ENCODE data around the gene DNASE2B.
"Not testable (repeated sequence)": the region's sequence is repeated elsewhere in the genome, so short reads cannot be mapped to it uniquely, and the experiment has no call there.

DNASE2B gene

DNA sequence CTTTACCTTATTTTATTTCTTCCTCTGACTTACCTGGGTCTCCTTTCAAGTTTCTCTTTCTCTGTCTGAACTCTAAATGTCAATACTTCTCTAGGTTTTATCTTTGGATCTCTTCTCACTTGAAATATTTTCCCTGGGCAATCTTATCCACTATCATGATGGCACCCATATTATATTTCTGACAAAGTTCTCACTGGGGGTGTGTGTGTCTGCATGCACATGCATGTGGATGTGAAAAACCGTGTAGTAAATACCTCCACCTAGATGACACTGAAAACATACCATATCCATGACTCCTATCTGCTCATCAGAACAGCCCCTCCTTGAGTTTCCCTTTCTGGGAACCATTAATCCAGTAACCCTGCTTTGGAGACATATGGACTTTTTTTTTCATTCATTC lies 30.9 kb downstream of the DNASE2B start:
- no peaks in the 10 kb centered on the region for H3K27me3 ChIP-seq (ENCODE audit: control insufficient read depth in 2 of 2, insufficient read depth in 2 of 2, low read length in 2 of 2)
- H3K4me3 ChIP-seq (ENCODE audit: low read length in 2 of 2): no peak overlapping the region
- H3K4me1 ChIP-seq (ENCODE audit: control insufficient read depth in 2 of 2, insufficient read depth in 2 of 2, low read length in 2 of 2): peaks cover 3 to 5% of the 10 kb centered on the region in 2 donors
- no peak overlapping the region for H3K9ac ChIP-seq (ENCODE audit: low read depth in 1 of 2, low read length in 2 of 2)
- no peak overlapping the region for H3K27ac ChIP-seq (ENCODE audit: low read depth in 2 of 2, low read length in 2 of 2)
- H3K9me3 ChIP-seq (ENCODE audit: control insufficient read depth in 2 of 2, low read length in 2 of 2): peaks cover 3 to 6% of the 10 kb centered on the region in 2 donors
- no peaks in the 10 kb centered on the region for H3K36me3 ChIP-seq (ENCODE audit: control insufficient read depth in 2 of 2, insufficient read depth in 2 of 2, low read length in 2 of 2)

GRCh38 chr1:84430546-84430945 lies 32.3 kb downstream of the DNASE2B start:
- Histone ChIP-seq H3K4me3 (ENCODE audit: low read length in 2 of 2) (no peak overlapping the region), H3K9ac (ENCODE audit: low read depth in 1 of 2, low read length in 2 of 2) (no peak overlapping the region), H3K27ac (ENCODE audit: low read depth in 2 of 2, low read length in 2 of 2) (no peak overlapping the region), H3K4me1 (ENCODE audit: control insufficient read depth in 2 of 2, insufficient read depth in 2 of 2, low read length in 2 of 2) (peaks cover 3 to 5% of the 10 kb centered on the region in 2 donors), H3K9me3 (ENCODE audit: control insufficient read depth in 2 of 2, low read length in 2 of 2) (peaks cover 3 to 6% of the 10 kb centered on the region in 2 donors), H3K36me3 (ENCODE audit: control insufficient read depth in 2 of 2, insufficient read depth in 2 of 2, low read length in 2 of 2) (no peaks in the 10 kb centered on the region), H3K27me3 (ENCODE audit: control insufficient read depth in 2 of 2, insufficient read depth in 2 of 2, low read length in 2 of 2) (no peaks in the 10 kb centered on the region)

DNA sequence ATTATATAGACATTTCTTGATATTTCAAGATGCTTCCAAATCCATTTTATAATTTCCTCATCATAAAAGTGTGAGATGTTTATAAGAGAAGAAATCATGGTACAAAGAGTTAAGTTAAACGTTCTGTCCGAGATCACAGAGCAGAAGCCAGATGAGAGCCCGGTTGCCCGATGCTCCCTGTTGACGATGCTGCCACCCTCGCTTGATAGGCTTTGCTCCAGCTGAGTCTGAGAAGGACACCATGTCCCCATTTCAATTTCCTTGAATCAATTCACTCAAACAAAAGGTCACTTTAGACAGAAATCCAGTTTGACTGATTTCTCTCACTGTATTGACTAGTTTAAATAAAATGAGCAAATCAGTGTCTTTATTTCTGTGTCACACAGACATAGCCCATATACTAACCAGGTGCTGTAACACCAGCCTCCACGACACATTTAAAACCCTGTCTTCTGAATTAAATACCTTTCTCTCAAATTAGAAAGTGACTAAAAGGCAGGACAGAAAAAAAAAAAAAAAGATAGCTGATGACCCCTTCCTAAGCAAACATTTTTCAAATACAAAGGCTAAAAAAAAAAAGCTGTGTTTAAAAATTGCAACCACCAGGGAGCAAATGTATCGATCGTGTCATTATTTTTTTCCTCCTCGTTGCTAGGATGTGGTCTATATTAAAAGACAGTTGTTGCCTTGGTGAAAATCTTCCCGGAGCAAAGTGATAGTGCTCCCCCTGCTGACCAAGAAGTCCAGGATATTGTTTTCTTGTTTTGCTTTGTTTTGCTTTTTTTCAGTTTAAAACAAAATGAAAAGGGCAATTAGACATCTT lies 35.2 kb downstream of the DNASE2B start:
- H3K9ac ChIP-seq (ENCODE audit: low read depth in 1 of 2, low read length in 2 of 2): peak overlapping the region; percentile 4 to 69

DNA sequence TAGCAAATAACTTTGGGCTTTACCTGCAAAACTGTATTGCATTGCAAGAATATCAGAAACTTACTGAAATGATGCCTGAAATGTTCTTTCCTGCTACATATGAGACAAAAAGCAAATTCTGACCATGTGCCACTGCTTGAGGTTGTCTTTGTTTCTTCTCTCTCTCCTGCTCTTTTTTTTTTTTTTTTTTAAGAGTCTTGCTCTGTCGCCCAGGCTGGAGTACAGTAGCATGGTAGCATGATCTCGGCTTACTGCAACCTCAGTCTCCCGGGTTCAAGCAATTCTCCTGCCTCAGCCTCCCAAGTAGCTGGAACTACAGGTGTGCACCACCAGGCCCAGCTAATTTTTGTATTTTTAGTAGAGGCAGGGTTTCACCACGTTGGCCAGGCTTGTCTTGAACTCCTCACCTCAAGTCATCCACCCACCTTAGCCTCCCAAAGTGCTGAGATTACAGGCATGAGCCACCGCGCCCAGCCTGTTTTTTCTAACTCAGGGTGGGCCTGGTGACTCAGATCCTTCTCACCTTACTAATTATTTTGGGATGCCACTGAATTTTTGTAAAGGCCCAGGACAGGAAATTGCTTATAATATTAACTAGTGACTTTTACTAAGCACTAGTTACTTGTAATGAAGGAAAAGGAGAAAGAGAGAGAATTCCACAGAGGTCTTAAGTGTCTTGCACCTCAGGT lies 35.9 kb downstream of the DNASE2B start:
- Histone ChIP-seq H3K4me3 (ENCODE audit: low read length in 2 of 2) (no peak overlapping the region), H3K9ac (ENCODE audit: low read depth in 1 of 2, low read length in 2 of 2) (peak overlapping the region in 1 of 2 donors; percentile 4), H3K27ac (ENCODE audit: low read depth in 2 of 2, low read length in 2 of 2) (no peak overlapping the region)

More for the DNA sequence above, 35.2 kb downstream of the DNASE2B start:
- peaks cover 3 to 6% of the 10 kb centered on the region in 2 donors for H3K9me3 ChIP-seq (ENCODE audit: control insufficient read depth in 2 of 2, low read length in 2 of 2)
- peaks cover 3 to 5% of the 10 kb centered on the region in 2 donors for H3K4me1 ChIP-seq (ENCODE audit: control insufficient read depth in 2 of 2, insufficient read depth in 2 of 2, low read length in 2 of 2)
- peak overlapping the region; percentile 64 to 72 for H3K4me3 ChIP-seq (ENCODE audit: low read length in 2 of 2)
- H3K27me3 ChIP-seq (ENCODE audit: control insufficient read depth in 2 of 2, insufficient read depth in 2 of 2, low read length in 2 of 2): no peaks in the 10 kb centered on the region
- H3K36me3 ChIP-seq (ENCODE audit: control insufficient read depth in 2 of 2, insufficient read depth in 2 of 2, low read length in 2 of 2): no peaks in the 10 kb centered on the region
- H3K27ac ChIP-seq (ENCODE audit: low read depth in 2 of 2, low read length in 2 of 2): peak overlapping the region; percentile 67 to 83

DNA sequence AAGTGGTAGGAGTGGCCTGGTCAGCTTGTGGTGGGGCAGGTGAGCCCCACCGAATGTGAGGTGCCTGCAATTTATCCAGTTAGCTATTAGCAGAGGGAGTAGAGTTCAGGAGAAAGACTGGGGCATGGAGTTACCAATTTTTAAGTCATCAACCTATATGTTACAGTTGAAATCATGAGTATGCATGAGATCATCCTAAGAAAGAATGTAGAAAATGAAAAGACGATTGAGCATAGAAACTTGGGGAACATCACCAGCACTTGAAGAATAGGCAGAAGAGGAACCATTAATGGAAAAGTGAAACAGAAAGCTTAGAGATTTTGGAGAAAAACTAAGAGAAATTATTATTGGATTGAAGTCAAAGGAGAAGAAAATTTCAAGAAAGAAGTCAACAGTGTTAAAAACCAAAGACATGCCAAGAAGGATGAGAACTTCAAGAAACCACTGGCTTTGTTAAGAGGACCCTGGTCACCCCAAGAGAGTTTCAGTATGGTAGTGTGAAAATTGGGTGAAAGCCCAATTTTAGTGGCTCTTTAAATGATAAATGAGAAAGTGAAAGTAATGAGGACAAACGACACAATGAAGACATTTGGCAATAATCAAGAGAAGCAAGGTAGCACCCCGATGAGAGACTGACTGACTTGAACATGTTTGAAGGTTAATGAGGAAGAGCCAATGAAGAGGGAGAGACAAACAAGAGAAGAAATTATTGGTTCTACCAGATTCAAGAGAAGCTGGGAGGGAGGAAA lies 36.7 kb downstream of the DNASE2B start:
- Histone ChIP-seq H3K27me3 (ENCODE audit: control insufficient read depth in 2 of 2, insufficient read depth in 2 of 2, low read length in 2 of 2) (no peaks in the 10 kb centered on the region), H3K9ac (ENCODE audit: low read depth in 1 of 2, low read length in 2 of 2) (no peak overlapping the region), H3K9me3 (ENCODE audit: control insufficient read depth in 2 of 2, low read length in 2 of 2) (peaks cover 3 to 4% of the 10 kb centered on the region in 2 donors), H3K4me3 (ENCODE audit: low read length in 2 of 2) (no peak overlapping the region), H3K27ac (ENCODE audit: low read depth in 2 of 2, low read length in 2 of 2) (peak overlapping the region in 1 of 2 donors; percentile 10), H3K4me1 (ENCODE audit: control insufficient read depth in 2 of 2, insufficient read depth in 2 of 2, low read length in 2 of 2) (peaks cover 3 to 5% of the 10 kb centered on the region in 2 donors), H3K36me3 (ENCODE audit: control insufficient read depth in 2 of 2, insufficient read depth in 2 of 2, low read length in 2 of 2) (no peaks in the 10 kb centered on the region)

More for the DNA sequence above, 35.9 kb downstream of the DNASE2B start:
- H3K27me3 ChIP-seq (ENCODE audit: control insufficient read depth in 2 of 2, insufficient read depth in 2 of 2, low read length in 2 of 2): no peaks in the 10 kb centered on the region
- H3K4me1 ChIP-seq (ENCODE audit: control insufficient read depth in 2 of 2, insufficient read depth in 2 of 2, low read length in 2 of 2): peaks cover 3 to 5% of the 10 kb centered on the region in 2 donors
- no peaks in the 10 kb centered on the region for H3K36me3 ChIP-seq (ENCODE audit: control insufficient read depth in 2 of 2, insufficient read depth in 2 of 2, low read length in 2 of 2)
- H3K9me3 ChIP-seq (ENCODE audit: control insufficient read depth in 2 of 2, low read length in 2 of 2): peaks cover 3 to 6% of the 10 kb centered on the region in 2 donors

GRCh38 chr1:84436876-84437655 lies 38.8 kb downstream of the DNASE2B start:
- Histone ChIP-seq H3K27ac (ENCODE audit: low read depth in 2 of 2, low read length in 2 of 2) (peak overlapping the region; percentile 39 to 44), H3K9ac (ENCODE audit: low read depth in 1 of 2, low read length in 2 of 2) (no peak overlapping the region), H3K4me1 (ENCODE audit: control insufficient read depth in 2 of 2, insufficient read depth in 2 of 2, low read length in 2 of 2) (peaks cover 3 to 5% of the 10 kb centered on the region in 2 donors), H3K9me3 (ENCODE audit: control insufficient read depth in 2 of 2, low read length in 2 of 2) (no peaks in the 10 kb centered on the region), H3K36me3 (ENCODE audit: control insufficient read depth in 2 of 2, insufficient read depth in 2 of 2, low read length in 2 of 2) (no peaks in the 10 kb centered on the region), H3K27me3 (ENCODE audit: control insufficient read depth in 2 of 2, insufficient read depth in 2 of 2, low read length in 2 of 2) (no peaks in the 10 kb centered on the region), H3K4me3 (ENCODE audit: low read length in 2 of 2) (peak overlapping the region in 1 of 2 donors; percentile 5)

DNA sequence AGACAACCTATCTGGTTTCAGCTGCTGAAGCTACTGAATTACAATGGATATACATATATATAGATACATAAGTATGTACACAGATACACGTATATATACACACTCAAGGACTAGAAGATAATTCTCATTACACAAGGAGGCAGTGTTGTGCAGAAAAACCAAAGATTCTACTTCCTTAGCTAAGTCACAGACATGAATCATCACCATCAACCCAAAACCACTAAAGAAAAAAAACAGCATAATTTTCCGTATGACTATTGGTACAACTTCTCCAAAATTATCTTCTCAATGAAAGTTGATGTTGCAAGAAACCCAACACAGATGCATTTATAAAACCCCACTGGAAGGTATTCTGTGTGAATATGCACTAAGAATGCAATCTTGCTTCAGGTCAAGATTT lies 44.0 kb downstream of the DNASE2B start:
- Histone ChIP-seq H3K4me1 (ENCODE audit: control insufficient read depth in 2 of 2, insufficient read depth in 2 of 2, low read length in 2 of 2) (no peaks in the 10 kb centered on the region), H3K36me3 (ENCODE audit: control insufficient read depth in 2 of 2, insufficient read depth in 2 of 2, low read length in 2 of 2) (no peaks in the 10 kb centered on the region), H3K27ac (ENCODE audit: low read depth in 2 of 2, low read length in 2 of 2) (no peak overlapping the region), H3K9ac (ENCODE audit: low read depth in 1 of 2, low read length in 2 of 2) (no peak overlapping the region), H3K27me3 (ENCODE audit: control insufficient read depth in 2 of 2, insufficient read depth in 2 of 2, low read length in 2 of 2) (no peaks in the 10 kb centered on the region), H3K4me3 (ENCODE audit: low read length in 2 of 2) (no peak overlapping the region), H3K9me3 (ENCODE audit: control insufficient read depth in 2 of 2, low read length in 2 of 2) (no peaks in the 10 kb centered on the region)

- not testable (repeated sequence) for H3K4me1 ChIP-seq (ENCODE audit: control insufficient read depth in 2 of 2, insufficient read depth in 2 of 2, low read length in 2 of 2); H3K27me3 ChIP-seq (ENCODE audit: control insufficient read depth in 2 of 2, insufficient read depth in 2 of 2, low read length in 2 of 2); H3K4me3 ChIP-seq (ENCODE audit: low read length in 2 of 2); H3K9ac ChIP-seq (ENCODE audit: low read depth in 1 of 2, low read length in 2 of 2); H3K36me3 ChIP-seq (ENCODE audit: control insufficient read depth in 2 of 2, insufficient read depth in 2 of 2, low read length in 2 of 2); H3K9me3 ChIP-seq (ENCODE audit: control insufficient read depth in 2 of 2, low read length in 2 of 2); H3K27ac ChIP-seq (ENCODE audit: low read depth in 2 of 2, low read length in 2 of 2)
These were observed 44.7 kb downstream of the DNASE2B start for GRCh38 chr1:84442747-84443646.

GRCh38 chr1:84448704-84449103 lies 50.4 kb downstream of the DNASE2B start:
- not testable (repeated sequence) for H3K4me1 ChIP-seq (ENCODE audit: control insufficient read depth in 2 of 2, insufficient read depth in 2 of 2, low read length in 2 of 2); H3K36me3 ChIP-seq (ENCODE audit: control insufficient read depth in 2 of 2, insufficient read depth in 2 of 2, low read length in 2 of 2); H3K27me3 ChIP-seq (ENCODE audit: control insufficient read depth in 2 of 2, insufficient read depth in 2 of 2, low read length in 2 of 2); H3K27ac ChIP-seq (ENCODE audit: low read depth in 2 of 2, low read length in 2 of 2); H3K9me3 ChIP-seq (ENCODE audit: control insufficient read depth in 2 of 2, low read length in 2 of 2); H3K4me3 ChIP-seq (ENCODE audit: low read length in 2 of 2); H3K9ac ChIP-seq (ENCODE audit: low read depth in 1 of 2, low read length in 2 of 2)
